Mesenchymal stem cell (in vitro differentiated cells and primary cell): ENCODE results near the gene ZFP3. TPM values are rescaled to one million over a fixed set of nuclear protein-coding genes. Genes with fewer than 3 reads are reported as not detected.
"Not testable (repeated sequence)": the region's sequence is repeated elsewhere in the genome, so short reads cannot be mapped to it uniquely, and the experiment has no call there.

Source experiments
- DNase-seq: peaks from one replicate; pipeline ENCODE4 v3.0.0-alpha.2; 2013
- H2AFZ ChIP-seq: one replicate; pipeline ENCODE4 v1.6.1; 2013; ENCODE audit warnings: low read depth, mild to moderate bottlenecking, control low read depth, inconsistent platforms, low read length, moderate library complexity
- H2AK5ac ChIP-seq: 2 replicates; pipeline ENCODE4 v1.6.1; 2013; ENCODE audit warnings: low read length, moderate library complexity, mild to moderate bottlenecking, inconsistent platforms; ENCODE audit not compliant: severe bottlenecking
- H2BK120ac ChIP-seq: one replicate; pipeline ENCODE4 v1.6.1; 2013; ENCODE audit warnings: low read depth, mild to moderate bottlenecking, inconsistent platforms, low read length, moderate library complexity
- H2BK12ac ChIP-seq, 2 experiments: one replicate each; pipeline ENCODE4 v1.6.1; 2013; ENCODE audit warnings: inconsistent platforms in 2 of 2, low read length in 2 of 2, mild to moderate bottlenecking in 2 of 2, moderate library complexity in 2 of 2, control low read depth in 1 of 2
- H2BK15ac ChIP-seq: one replicate; pipeline ENCODE4 v1.6.1; 2013; ENCODE audit warnings: mild to moderate bottlenecking, low read depth, inconsistent platforms; ENCODE audit not compliant: poor library complexity, severe bottlenecking
- H2BK5ac ChIP-seq: 2 replicates; pipeline ENCODE4 v1.6.1; 2013; ENCODE audit warnings: low read depth, mild to moderate bottlenecking, low read length, control low read depth, inconsistent platforms; ENCODE audit not compliant: poor library complexity, severe bottlenecking
- H3K14ac ChIP-seq, 2 experiments: one replicate each; pipeline ENCODE4 v1.6.1; 2013; ENCODE audit warnings: inconsistent platforms in 2 of 2, low read length in 2 of 2, control low read depth in 1 of 2, mild to moderate bottlenecking in 1 of 2, moderate library complexity in 1 of 2
- H3K18ac ChIP-seq, 2 experiments: one replicate each; pipeline ENCODE4 v1.6.1; 2013; ENCODE audit warnings: inconsistent platforms in 2 of 2, low read length in 2 of 2, control low read depth in 1 of 2, low read depth in 1 of 2, mild to moderate bottlenecking in 1 of 2
- H3K23ac ChIP-seq, 2 experiments: one replicate each; pipeline ENCODE4 v1.6.1; 2013; ENCODE audit warnings: inconsistent platforms in 2 of 2, low read length in 2 of 2, mild to moderate bottlenecking in 2 of 2, moderate library complexity in 2 of 2, control low read depth in 1 of 2
- H3K27ac ChIP-seq: 2 replicates; pipeline ENCODE4 v1.5.1; 2013; ENCODE audit warnings: mild to moderate bottlenecking, moderate library complexity, low read length, control low read depth, inconsistent platforms; ENCODE audit not compliant: poor library complexity, severe bottlenecking
- H3K27me3 ChIP-seq, 2 experiments: 2 replicates each; pipeline versions ENCODE4 v1.6.1 to v1.7.0; 2013; ENCODE audit warnings: low read length in 2 of 2, mild to moderate bottlenecking in 2 of 2, moderate library complexity in 2 of 2, control low read depth in 1 of 2, inconsistent platforms in 1 of 2; ENCODE audit not compliant: control insufficient read depth in 1 of 2, insufficient read depth in 1 of 2
- H3K36me3 ChIP-seq, 2 experiments: 2 replicates each; pipeline versions ENCODE4 v1.6.1 to v1.7.0; 2013; ENCODE audit warnings: low read length in 2 of 2, control low read depth in 1 of 2, inconsistent platforms in 1 of 2, low read depth in 1 of 2, mild to moderate bottlenecking in 1 of 2; ENCODE audit not compliant: insufficient read depth in 2 of 2, control insufficient read depth in 1 of 2
- H3K4ac ChIP-seq, 2 experiments: one replicate each; pipeline ENCODE4 v1.6.1; 2013; ENCODE audit warnings: inconsistent platforms in 2 of 2, low read length in 2 of 2, mild to moderate bottlenecking in 2 of 2, moderate library complexity in 2 of 2, control low read depth in 1 of 2, low read depth in 1 of 2
- H3K4me1 ChIP-seq: 2 replicates; pipeline ENCODE4 v1.6.1; 2013; ENCODE audit warnings: low read depth, low read length, control low read depth; ENCODE audit not compliant: control insufficient read depth, insufficient read depth
- H3K4me2 ChIP-seq: 2 replicates; pipeline ENCODE4 v1.6.1; 2013; ENCODE audit warnings: low read length, mild to moderate bottlenecking, inconsistent platforms; ENCODE audit not compliant: poor library complexity, severe bottlenecking
- H3K4me3 ChIP-seq, 2 experiments: 2 replicates each; pipeline versions ENCODE4 v1.5.1 to v1.7.0; 2013; ENCODE audit warnings: low read length in 2 of 2, mild to moderate bottlenecking in 2 of 2, control low read depth in 1 of 2, low read depth in 1 of 2; ENCODE audit not compliant: insufficient read depth in 1 of 2
- H3K79me1 ChIP-seq: replicated peaks from 2 replicates; pipeline ENCODE4 v1.6.1; 2013; ENCODE audit warnings: mild to moderate bottlenecking, control low read depth, low read length, inconsistent platforms; ENCODE audit not compliant: poor library complexity, severe bottlenecking
- H3K9ac ChIP-seq: 2 replicates; pipeline ENCODE4 v1.7.0; 2013; ENCODE audit warnings: mild to moderate bottlenecking, low read length, moderate library complexity
- H3K9me3 ChIP-seq: 2 replicates; pipeline ENCODE4 v1.7.0; 2013; ENCODE audit warnings: mild to moderate bottlenecking, low read length; ENCODE audit not compliant: control insufficient read depth
- H4K8ac ChIP-seq: one replicate; pipeline ENCODE4 v1.6.1; 2013; ENCODE audit warnings: inconsistent platforms, mild to moderate bottlenecking, low read length, moderate library complexity
- H4K91ac ChIP-seq: one replicate; pipeline ENCODE4 v1.6.1; 2013; ENCODE audit warnings: mild to moderate bottlenecking, low read length, inconsistent platforms
- WGBS: methylation state at CpG from one replicate; pipeline ENCODE4 v1.1.7; 2013; ENCODE audit warnings: mixed read lengths; 5-methylcytosine and 5-hydroxymethylcytosine counted together
- small RNA-seq: library from polyadenylated mRNA; stranded (forward); fragments of <200 nt; extraction: miRNeasy Mini kit (QIAGEN cat#:217004); gene quantifications from one replicate; pipeline ENCODE3, GENCODE V24; 2013; ENCODE audit warnings: low read depth

The ZFP3 gene

GRCh38 chr17:5138616-5139457, 60.6 kb downstream of the ZFP3 start:
- Histone ChIP-seq H2BK5ac (no peak overlapping the region), H3K4me2 (no peak overlapping the region), H2AK5ac (no peak overlapping the region), H3K4ac (no peak overlapping the region), H3K14ac (no peak overlapping the region), H3K9ac (no peak overlapping the region), H3K79me1 (no peaks in the 10 kb centered on the region), H3K4me3 (no peak overlapping the region), H3K4me1 (no peaks in the 10 kb centered on the region), H3K36me3 (no peaks in the 10 kb centered on the region), H4K8ac (no peak overlapping the region), H4K91ac (no peak overlapping the region), H3K27me3 (no peaks in the 10 kb centered on the region), H2AFZ (no peak overlapping the region), H3K9me3 (no peaks in the 10 kb centered on the region), H3K23ac (no peak overlapping the region), H3K27ac (no peak overlapping the region), H2BK15ac (no peak overlapping the region), H3K18ac (no peak overlapping the region), H2BK120ac (no peak overlapping the region), H2BK12ac (no peak overlapping the region)
- WGBS, result 91% methylated on average over 24 of the region's 24 CpGs
- no peak for DNase-seq

- Histone ChIP-seq H4K8ac (no peak overlapping the region), H3K9me3 (no peaks in the 10 kb centered on the region), H3K4me2 (no peak overlapping the region), H3K27me3 (no peaks in the 10 kb centered on the region), H3K18ac (no peak overlapping the region), H3K14ac (no peak overlapping the region), H2AK5ac (no peak overlapping the region), H3K4me3 (no peak overlapping the region), H3K4me1 (no peaks in the 10 kb centered on the region), H2BK15ac (no peak overlapping the region), H3K27ac (no peak overlapping the region), H2BK12ac (no peak overlapping the region), H4K91ac (no peak overlapping the region), H3K9ac (no peak overlapping the region), H2BK5ac (no peak overlapping the region), H3K23ac (no peak overlapping the region), H3K4ac (no peak overlapping the region), H2BK120ac (no peak overlapping the region), H3K79me1 (no peaks in the 10 kb centered on the region), H2AFZ (no peak overlapping the region), H3K36me3 (no peaks in the 10 kb centered on the region)
- no peak for DNase-seq
- WGBS, result 92% methylated on average over 5 of the region's 5 CpGs
Measured at GRCh38 chr17:5139458-5139732, 61.1 kb downstream of the ZFP3 start.

GRCh38 chr17:5142877-5143276, 64.6 kb downstream of the ZFP3 start:
- H3K4ac ChIP-seq, H2AK5ac ChIP-seq, H3K36me3 ChIP-seq, DNase-seq, H3K14ac ChIP-seq, H4K91ac ChIP-seq, H3K27ac ChIP-seq, H3K79me1 ChIP-seq, H3K4me2 ChIP-seq, H2BK12ac ChIP-seq, H3K9me3 ChIP-seq, H3K18ac ChIP-seq, H2AFZ ChIP-seq, H3K23ac ChIP-seq, H4K8ac ChIP-seq, H2BK120ac ChIP-seq, H3K9ac ChIP-seq, H2BK15ac ChIP-seq, H3K4me1 ChIP-seq, H2BK5ac ChIP-seq, H3K4me3 ChIP-seq: not testable (repeated sequence)
- 86% methylated on average over 10 of the region's 18 CpGs for WGBS
- H3K27me3 ChIP-seq, result peaks cover 0 to 12% of the 10 kb centered on the region in 2 experiments

Small RNA genes within 50 kb of the gene (small RNA-seq; reads per million reads assigned to genes)
- gene AC012146.4, result not detected
